GM12878 (cell line): Measurements from ENCODE around the gene CPEB3. TPM values are rescaled to one million over a fixed set of nuclear protein-coding genes. Genes with fewer than 3 reads are reported as not detected.

Experiments used
- BMI1 ChIP-seq: fragments of 450-650 bp; IDR thresholded peaks from 2 replicates; pipeline ENCODE4 v1.6.1; 2016; ENCODE audit warnings: mild to moderate bottlenecking, moderate library complexity, borderline replicate concordance
- ETV6 ChIP-seq, 2 experiments: fragments of 450-650 bp in 1 of 2; IDR thresholded peaks in 1 of 2; conservative IDR thresholded peaks in 1 of 2; 2 replicates each; pipeline ENCODE4 v1.6.1; 2014; ENCODE audit warnings: antibody characterized with exemption in 1 of 2, borderline replicate concordance in 1 of 2, low read depth in 1 of 2, mild to moderate bottlenecking in 1 of 2, moderate library complexity in 1 of 2
- NR2C2 ChIP-seq: IDR thresholded peaks from 2 replicates; pipeline ENCODE4 v1.6.1; 2011; ENCODE audit warnings: borderline replicate concordance, low read depth; ENCODE audit not compliant: control insufficient read depth, insufficient read length
- PAX8 ChIP-seq: fragments of 450-650 bp; IDR thresholded peaks from 2 replicates; pipeline ENCODE4 v1.6.1; 2017; ENCODE audit warnings: mild to moderate bottlenecking, moderate library complexity
- WRNIP1 ChIP-seq: IDR thresholded peaks from 2 replicates; pipeline ENCODE4 v1.6.1; 2011; ENCODE audit warnings: low read depth, low read length, improper control_type of control experiment, borderline replicate concordance
- ZBTB11 ChIP-seq: fragments of 450-650 bp; formaldehyde crosslinking; IDR thresholded peaks from 2 replicates; pipeline ENCODE4 v1.5.0; 2022; ENCODE audit warnings: mild to moderate bottlenecking, missing genetic modification characterization
- ZNF384 ChIP-seq: IDR thresholded peaks from 2 replicates; pipeline ENCODE4 v1.6.1; 2012; ENCODE audit warnings: low read depth, mild to moderate bottlenecking, low read length, improper control_type of control experiment, borderline replicate concordance
- ZNF687 ChIP-seq: fragments of 450-650 bp; IDR thresholded peaks from 2 replicates; pipeline ENCODE4 v1.6.1; 2017; ENCODE audit warnings: mild to moderate bottlenecking, moderate library complexity
- polyA plus RNA-seq, 11 experiments: library from polyadenylated mRNA; depleted of rRNA in 4 of 11; unstranded in 6 of 11; stranded (reverse) in 5 of 11; fragments of >200 nt; fragmentation: Nextera tagmentation in 4 of 11; fragmentation: Illumina TruSeq in 1 of 11; extraction: Ambion mirVana in 4 of 11; extraction: Trizol in 1 of 11; gene quantifications; 1 replicate in 1 of 11; 2 replicates in 10 of 11; pipeline versions ENCODE4 v1.2.1 to v1.2.3, GENCODE V29; 2011 to 2016; ENCODE audit warnings: inconsistent platforms in 2 of 11, missing spikeins in 2 of 11, low read depth in 1 of 11
- total RNA-seq, 4 experiments: library from RNA; depleted of rRNA in 3 of 4; stranded (reverse); fragments of >200 nt in 3 of 4; fragmentation: Illumina TruSeq in 1 of 4; extraction: Trizol in 1 of 4; gene quantifications; 2 replicates each; pipeline versions ENCODE4 v1.2.1 to v1.2.3, GENCODE V29; 2013 to 2021

CPEB3 gene
- total and polyA plus RNA-seq, 10 of the 15 experiments (the other 5 are each of a cell fraction or from before 2014, with no cell fraction given), result 0.50 to 2.3 (median 1.2) TPM

GRCh38 chr10:92108120-92108519 lies 182.8 kb downstream of the CPEB3 start (continued):
- no peak for TF ChIP-seq ETV6 (conservative IDR thresholded peaks at IDR 0.05 in 1 of 2, IDR thresholded peaks at IDR 0.05 in 1 of 2; ENCODE audit: borderline replicate concordance in 1 of 2, low read depth in 1 of 2)
- TF ChIP-seq ZBTB11, result no peak
- no peak for TF ChIP-seq BMI1
- TF ChIP-seq ZNF687, result no peak
- TF ChIP-seq PAX8, result no peak
- no peak for TF ChIP-seq NR2C2
- TF ChIP-seq ZNF384, result no peak
- TF ChIP-seq WRNIP1, result no peak
